ENCODE data around the gene BMF. TPM values are rescaled to one million over a fixed set of nuclear protein-coding genes. Genes with fewer than 3 reads are reported as not detected.
"Not testable (repeated sequence)": the region's sequence is repeated elsewhere in the genome, so short reads cannot be mapped to it uniquely, and the experiment has no call there.

The BMF gene
- total and polyA plus RNA-seq, 9 donors = 7.5 to 15.3 (median 12.0) TPM

GRCh38 chr15:40128766-40129660 is 20.3 kb upstream of the BMF start:
- Histone ChIP-seq H3K4me1 (ENCODE audit: control insufficient read depth, insufficient read depth, low read length) (no peaks in the 10 kb centered on the region), H3K27ac (ENCODE audit: low read length) (no peak overlapping the region), H3K4me3 (ENCODE audit: low read length) (no peak overlapping the region), H3K9me3 (replicated peaks; ENCODE audit: control insufficient read depth, low read depth, low read length) (no peaks in the 10 kb centered on the region), H3K27me3 (ENCODE audit: control insufficient read depth, insufficient read depth, low read length) (no peaks in the 10 kb centered on the region), H3K36me3 (ENCODE audit: control insufficient read depth, insufficient read depth, low read length) (no peaks in the 10 kb centered on the region)
- 82% methylated on average over 7 of the region's 27 CpGs for WGBS (ENCODE audit: insufficient coverage)
- DNase-seq = no peak

- Histone ChIP-seq H3K4me3 (ENCODE audit: low read length) (no peak overlapping the region), H3K27ac (ENCODE audit: low read length) (no peak overlapping the region), H3K36me3 (ENCODE audit: control insufficient read depth, insufficient read depth, low read length) (no peaks in the 10 kb centered on the region), H3K9me3 (replicated peaks; ENCODE audit: control insufficient read depth, low read depth, low read length) (no peaks in the 10 kb centered on the region), H3K4me1 (ENCODE audit: control insufficient read depth, insufficient read depth, low read length) (no peaks in the 10 kb centered on the region), H3K27me3 (ENCODE audit: control insufficient read depth, insufficient read depth, low read length) (no peaks in the 10 kb centered on the region)
- DNase-seq = no peak
- 92% methylated on average over 5 of the region's 7 CpGs for WGBS (ENCODE audit: insufficient coverage)
These were observed 17.3 kb upstream of the BMF start for GRCh38 chr15:40125950-40126349.

- WGBS (ENCODE audit: insufficient coverage) = no CpG with 5 or more reads among the region's 5 CpGs
- not testable (repeated sequence) for H3K27me3 ChIP-seq (ENCODE audit: control insufficient read depth, insufficient read depth, low read length); H3K27ac ChIP-seq (ENCODE audit: low read length); H3K4me1 ChIP-seq (ENCODE audit: control insufficient read depth, insufficient read depth, low read length); DNase-seq; H3K4me3 ChIP-seq (ENCODE audit: low read length); H3K9me3 ChIP-seq (replicated peaks; ENCODE audit: control insufficient read depth, low read depth, low read length); H3K36me3 ChIP-seq (ENCODE audit: control insufficient read depth, insufficient read depth, low read length)
These were observed 16.2 kb upstream of the BMF start for GRCh38 chr15:40124807-40125285.

GRCh38 chr15:40124333-40124732 is 15.7 kb upstream of the BMF start:
- H3K27me3 ChIP-seq (ENCODE audit: control insufficient read depth, insufficient read depth, low read length); H3K9me3 ChIP-seq (replicated peaks; ENCODE audit: control insufficient read depth, low read depth, low read length); H3K4me3 ChIP-seq (ENCODE audit: low read length); H3K36me3 ChIP-seq (ENCODE audit: control insufficient read depth, insufficient read depth, low read length); H3K4me1 ChIP-seq (ENCODE audit: control insufficient read depth, insufficient read depth, low read length); DNase-seq; H3K27ac ChIP-seq (ENCODE audit: low read length): not testable (repeated sequence)
- 80% methylated on average over 1 of the region's 3 CpGs for WGBS (ENCODE audit: insufficient coverage)

- DNase-seq; H3K4me3 ChIP-seq (ENCODE audit: low read length); H3K27me3 ChIP-seq (ENCODE audit: control insufficient read depth, insufficient read depth, low read length); H3K36me3 ChIP-seq (ENCODE audit: control insufficient read depth, insufficient read depth, low read length); H3K9me3 ChIP-seq (replicated peaks; ENCODE audit: control insufficient read depth, low read depth, low read length); H3K4me1 ChIP-seq (ENCODE audit: control insufficient read depth, insufficient read depth, low read length); H3K27ac ChIP-seq (ENCODE audit: low read length): not testable (repeated sequence)
- WGBS (ENCODE audit: insufficient coverage) = no CpG with 5 or more reads among the region's 5 CpGs
These were observed 15.2 kb upstream of the BMF start for GRCh38 chr15:40123863-40124262.

GRCh38 chr15:40122989-40123388 is 14.3 kb upstream of the BMF start:
- WGBS (ENCODE audit: insufficient coverage) = 89% methylated on average over 1 of the region's 1 CpG
- DNase-seq; H3K27me3 ChIP-seq (ENCODE audit: control insufficient read depth, insufficient read depth, low read length); H3K36me3 ChIP-seq (ENCODE audit: control insufficient read depth, insufficient read depth, low read length); H3K27ac ChIP-seq (ENCODE audit: low read length); H3K4me1 ChIP-seq (ENCODE audit: control insufficient read depth, insufficient read depth, low read length); H3K4me3 ChIP-seq (ENCODE audit: low read length); H3K9me3 ChIP-seq (replicated peaks; ENCODE audit: control insufficient read depth, low read depth, low read length): not testable (repeated sequence)

- peak; percentile 71 for DNase-seq
- Histone ChIP-seq H3K27me3 (ENCODE audit: control insufficient read depth, insufficient read depth, low read length) (no peaks in the 10 kb centered on the region), H3K27ac (ENCODE audit: low read length) (peak overlapping the region; percentile 29), H3K4me3 (ENCODE audit: low read length) (no peak overlapping the region), H3K9me3 (replicated peaks; ENCODE audit: control insufficient read depth, low read depth, low read length) (no peaks in the 10 kb centered on the region), H3K36me3 (ENCODE audit: control insufficient read depth, insufficient read depth, low read length) (no peaks in the 10 kb centered on the region), H3K4me1 (ENCODE audit: control insufficient read depth, insufficient read depth, low read length) (no peaks in the 10 kb centered on the region)
- WGBS (ENCODE audit: insufficient coverage) = no CpG with 5 or more reads among the region's 6 CpGs
These were observed 13.4 kb upstream of the BMF start for GRCh38 chr15:40121911-40122638.

GRCh38 chr15:40118473-40118872 is 9.8 kb upstream of the BMF start:
- no peak overlapping the region for H3K4me3 ChIP-seq (ENCODE audit: low read length)
- DNase-seq = no peak
- H3K27ac ChIP-seq (ENCODE audit: low read length) = no peak overlapping the region

GRCh38 chr15:40115670-40116093 is 7.0 kb upstream of the BMF start:
- Histone ChIP-seq H3K4me1 (ENCODE audit: control insufficient read depth, insufficient read depth, low read length) (peaks cover 6% of the 10 kb centered on the region), H3K36me3 (ENCODE audit: control insufficient read depth, insufficient read depth, low read length) (no peaks in the 10 kb centered on the region), H3K27me3 (ENCODE audit: control insufficient read depth, insufficient read depth, low read length) (peaks cover 29% of the 10 kb centered on the region), H3K9me3 (replicated peaks; ENCODE audit: control insufficient read depth, low read depth, low read length) (no peaks in the 10 kb centered on the region), H3K27ac (ENCODE audit: low read length) (no peak overlapping the region), H3K4me3 (ENCODE audit: low read length) (no peak overlapping the region)
- WGBS (ENCODE audit: insufficient coverage) = 30% methylated on average over 6 of the region's 8 CpGs
- DNase-seq = peak; percentile 54

More at GRCh38 chr15:40118473-40118872, 9.8 kb upstream of the BMF start:
- Histone ChIP-seq H3K4me1 (ENCODE audit: control insufficient read depth, insufficient read depth, low read length) (peaks cover 6% of the 10 kb centered on the region), H3K9me3 (replicated peaks; ENCODE audit: control insufficient read depth, low read depth, low read length) (no peaks in the 10 kb centered on the region), H3K36me3 (ENCODE audit: control insufficient read depth, insufficient read depth, low read length) (no peaks in the 10 kb centered on the region), H3K27me3 (ENCODE audit: control insufficient read depth, insufficient read depth, low read length) (peaks cover 11% of the 10 kb centered on the region)
- no CpG with 5 or more reads among the region's 3 CpGs for WGBS (ENCODE audit: insufficient coverage)

GRCh38 chr15:40115106-40115505 is 6.4 kb upstream of the BMF start:
- WGBS (ENCODE audit: insufficient coverage) = 93% methylated on average over 10 of the region's 14 CpGs
- not testable (repeated sequence) for H3K4me3 ChIP-seq (ENCODE audit: low read length); DNase-seq; H3K27ac ChIP-seq (ENCODE audit: low read length); H3K36me3 ChIP-seq (ENCODE audit: control insufficient read depth, insufficient read depth, low read length); H3K9me3 ChIP-seq (replicated peaks; ENCODE audit: control insufficient read depth, low read depth, low read length); H3K4me1 ChIP-seq (ENCODE audit: control insufficient read depth, insufficient read depth, low read length)
- H3K27me3 ChIP-seq (ENCODE audit: control insufficient read depth, insufficient read depth, low read length) = peaks cover 29% of the 10 kb centered on the region

All from muscle of leg (tissue), 11 donors.